ENCODE data around the gene PTGES2.

The PTGES2 gene

DNA sequence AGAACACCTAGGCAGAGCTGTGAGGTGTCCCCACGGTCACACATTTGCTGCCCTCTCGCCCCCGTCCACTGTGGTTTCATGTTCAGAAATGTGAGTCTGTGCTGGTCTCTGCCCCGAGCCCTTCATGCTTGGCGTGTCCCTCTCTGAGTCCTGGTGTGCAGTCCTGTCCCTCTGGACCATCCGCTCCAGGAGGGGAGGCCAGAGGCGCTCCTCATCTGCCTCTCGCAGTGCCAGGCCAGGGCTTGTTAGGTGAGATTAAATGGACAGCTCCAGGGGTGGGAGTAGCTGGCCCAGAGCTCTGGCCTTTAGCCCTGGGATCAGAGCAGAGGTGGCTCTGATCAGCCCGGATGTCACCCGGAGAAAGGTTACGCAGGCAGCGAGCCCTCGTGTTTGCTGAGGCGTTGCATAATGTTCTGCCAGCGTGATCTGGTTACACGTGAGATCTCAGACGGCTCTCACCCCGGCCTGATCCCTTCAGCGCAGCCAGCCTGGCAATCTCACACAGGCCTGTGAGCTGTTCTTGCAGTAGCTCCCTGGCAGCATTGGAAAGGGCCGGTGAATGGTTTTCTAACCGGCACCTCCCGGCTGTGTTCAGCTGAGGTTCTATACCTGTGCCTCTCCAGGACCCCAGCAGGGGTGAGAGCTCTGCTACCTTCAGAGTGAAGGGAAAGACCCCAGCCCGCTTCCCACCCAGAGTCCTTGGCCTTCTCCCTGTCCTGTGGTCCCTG is 24.5 kb downstream of the PTGES2 start:
- DNase-seq: no peak

DNA sequence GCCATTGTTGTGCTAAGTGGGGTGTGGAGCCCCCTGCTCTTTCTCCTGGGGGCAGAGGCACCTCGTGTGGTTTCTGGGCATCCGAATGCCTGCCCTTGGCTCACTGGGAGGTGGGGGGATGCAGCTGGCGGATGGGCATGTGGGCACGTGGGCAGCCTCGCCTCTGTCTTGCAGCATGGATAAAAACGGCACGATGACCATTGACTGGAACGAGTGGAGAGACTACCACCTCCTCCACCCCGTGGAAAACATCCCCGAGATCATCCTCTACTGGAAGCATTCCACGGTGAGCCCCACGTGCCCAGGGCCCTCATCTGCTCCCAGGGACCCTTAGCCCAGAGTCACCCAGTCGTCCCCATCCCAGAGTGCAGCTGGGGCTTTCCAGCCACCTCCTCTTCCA is 25.3 kb downstream of the PTGES2 start:
- DNase-seq: no peak

DNA sequence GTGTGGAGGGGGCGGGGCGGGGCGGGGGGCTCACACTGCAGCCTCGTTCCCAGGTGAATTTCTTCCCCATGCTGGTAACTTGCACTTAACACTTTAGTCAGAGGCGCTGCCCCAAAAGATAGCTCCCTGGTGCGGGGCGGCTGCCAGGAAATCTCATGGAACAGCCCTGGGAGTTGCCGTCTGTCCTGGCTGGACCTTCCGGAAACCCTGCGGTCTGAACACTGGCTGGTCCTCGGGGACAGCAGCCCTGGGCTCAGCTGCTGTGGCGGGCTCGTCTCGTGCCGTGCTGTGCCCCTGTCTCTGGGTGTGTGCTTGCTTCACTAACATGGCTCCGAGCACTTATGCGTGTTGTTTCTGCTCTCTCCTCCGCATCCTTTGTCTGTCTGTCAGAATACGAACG is 25.8 kb downstream of the PTGES2 start:
- no peak for DNase-seq

DNA sequence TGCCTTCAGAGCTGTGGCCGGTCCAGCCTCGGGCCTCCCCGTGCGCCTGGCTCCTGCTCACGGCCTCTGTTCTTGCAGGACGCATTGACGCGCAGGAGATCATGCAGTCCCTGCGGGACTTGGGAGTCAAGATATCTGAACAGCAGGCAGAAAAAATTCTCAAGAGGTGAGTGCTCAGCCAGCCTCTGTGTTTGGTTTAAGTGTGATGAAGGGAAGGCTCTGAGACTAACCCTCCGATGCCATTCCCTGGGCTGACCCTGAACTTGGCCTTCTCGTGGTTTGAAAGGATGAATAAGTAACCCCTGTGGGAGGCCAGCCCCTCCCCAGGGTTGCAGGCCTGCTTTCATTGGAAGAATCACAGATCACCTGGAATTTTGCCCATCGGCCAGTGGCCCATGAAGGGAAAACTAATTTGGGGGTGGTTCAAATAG is 26.3 kb downstream of the PTGES2 start:
- DNase-seq: no peak

DNA sequence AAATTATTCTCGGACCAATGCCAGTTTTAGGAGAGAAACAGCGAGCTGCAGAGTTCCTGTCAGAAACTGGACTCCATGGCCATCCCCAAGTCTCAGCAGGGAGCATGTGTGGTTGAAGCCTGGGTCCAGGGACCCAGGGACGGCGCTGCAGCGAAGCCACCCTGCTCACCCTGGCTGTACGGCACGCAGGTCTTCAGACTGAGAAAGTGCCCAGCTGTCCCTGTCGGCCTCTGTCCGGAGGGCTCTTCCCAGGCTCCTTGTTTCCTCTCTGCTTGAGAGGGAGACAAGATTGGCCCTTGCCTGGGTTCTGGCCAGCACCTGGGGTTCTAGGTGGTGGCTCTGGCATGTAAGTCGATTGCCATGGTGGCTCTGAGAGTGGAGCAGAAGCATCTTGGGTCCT is 26.9 kb downstream of the PTGES2 start:
- no peak for DNase-seq

DNA sequence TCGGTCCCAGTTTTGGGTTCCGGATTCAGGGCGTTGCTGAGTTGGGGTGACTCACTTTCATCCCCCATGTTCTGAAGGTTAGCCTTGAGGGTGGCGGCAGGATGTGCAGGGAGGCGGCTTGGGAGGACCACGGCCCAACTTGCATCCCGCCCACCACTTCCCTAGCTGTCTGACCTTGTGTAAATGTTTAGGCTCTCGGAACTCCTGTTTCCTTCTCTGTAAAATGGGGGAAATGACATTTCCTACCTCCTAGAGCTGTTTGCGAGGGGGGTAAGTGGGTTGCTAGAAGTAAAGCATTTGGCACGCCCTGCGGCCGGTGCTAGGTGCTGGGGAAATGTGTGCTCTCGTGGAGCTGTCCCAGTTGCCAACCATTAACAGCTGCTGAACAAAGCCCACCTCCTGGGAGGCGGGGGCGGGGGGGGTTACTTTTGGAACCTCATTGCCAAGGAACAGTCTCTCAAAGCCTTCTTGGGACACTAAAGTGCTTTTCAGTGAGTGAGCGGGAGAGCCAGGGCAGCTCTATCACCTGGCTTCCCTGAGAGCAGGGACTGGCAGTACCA is 27.5 kb downstream of the PTGES2 start:
- no peak for DNase-seq

DNA sequence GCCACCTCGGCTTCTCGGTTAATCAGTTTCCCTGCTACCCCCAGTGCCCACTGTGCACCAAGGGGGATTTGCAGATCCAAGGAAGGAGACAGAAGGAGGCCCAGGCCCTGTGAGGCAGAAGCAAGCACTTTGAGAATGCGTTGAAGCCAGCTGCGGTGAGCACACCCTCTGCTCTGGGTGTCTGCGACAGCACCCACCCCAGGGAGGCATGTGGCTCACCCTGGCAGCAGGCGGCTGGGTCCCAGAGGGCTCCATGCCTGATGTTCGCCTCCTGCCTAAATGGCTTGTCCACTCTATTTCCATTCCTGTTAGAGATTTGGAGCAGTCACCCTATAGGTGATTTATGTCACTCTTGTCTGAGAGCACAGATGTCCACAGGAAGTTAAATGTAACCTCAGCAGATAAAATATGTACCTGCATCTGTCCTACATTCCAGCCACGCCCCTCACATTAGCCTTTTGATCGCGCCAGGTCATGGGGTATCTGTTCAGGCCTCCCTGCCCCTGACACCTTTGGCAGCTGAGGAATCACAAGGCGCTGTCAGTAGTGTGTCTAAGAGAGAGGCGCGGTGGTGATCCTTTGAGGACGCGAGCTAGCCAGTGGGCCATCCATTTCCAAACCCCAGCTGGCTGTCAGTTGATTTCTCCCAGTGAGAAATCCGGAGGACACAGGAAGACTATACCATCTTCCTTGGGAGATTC is 28.1 kb downstream of the PTGES2 start:
- no peak for DNase-seq

DNA sequence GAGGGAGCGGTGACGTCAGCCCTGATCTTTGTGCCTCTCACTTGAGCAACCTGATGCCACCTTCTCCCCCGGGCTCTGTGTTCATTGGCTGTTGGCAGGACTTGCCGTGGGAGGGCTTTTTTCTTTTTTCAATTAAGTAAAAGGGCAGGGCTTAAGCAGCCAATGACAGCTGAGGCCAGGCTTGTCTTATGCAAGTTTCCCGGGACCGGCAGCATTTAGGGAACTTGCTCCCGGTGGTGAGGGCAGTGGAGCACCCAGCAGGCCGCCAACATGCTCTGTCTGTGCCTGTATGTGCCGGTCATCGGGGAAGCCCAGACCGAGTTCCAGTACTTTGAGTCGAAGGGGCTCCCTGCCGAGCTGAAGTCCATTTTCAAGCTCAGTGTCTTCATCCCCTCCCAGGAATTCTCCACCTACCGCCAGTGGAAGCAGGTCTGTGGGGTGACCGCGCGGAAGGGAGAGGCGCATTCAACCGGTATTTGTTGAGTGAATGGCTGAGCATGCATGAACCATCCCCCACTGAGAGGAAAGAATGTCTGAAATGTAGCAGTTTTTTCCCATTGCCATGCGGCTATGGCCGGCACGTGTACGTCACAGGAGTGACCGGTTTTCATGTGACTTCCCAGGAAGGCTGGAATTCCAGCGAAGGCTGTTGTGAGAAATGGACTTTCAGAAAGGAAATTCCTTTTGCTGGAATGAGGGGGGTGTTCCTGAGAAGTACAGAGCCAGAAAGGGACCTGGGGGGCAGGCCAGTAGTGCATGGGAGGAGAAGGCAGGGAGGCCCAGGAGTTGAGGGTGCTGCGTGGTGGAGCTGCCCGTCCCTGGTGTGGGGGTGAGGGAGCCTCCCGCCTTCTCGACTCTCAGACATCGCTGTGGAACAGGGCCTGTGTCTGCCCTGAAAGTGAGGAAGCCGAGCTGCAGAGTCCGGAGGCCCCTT is 29.0 kb downstream of the PTGES2 start:
- DNase-seq: peak in 1 of 2 donors; percentile 63

DNA sequence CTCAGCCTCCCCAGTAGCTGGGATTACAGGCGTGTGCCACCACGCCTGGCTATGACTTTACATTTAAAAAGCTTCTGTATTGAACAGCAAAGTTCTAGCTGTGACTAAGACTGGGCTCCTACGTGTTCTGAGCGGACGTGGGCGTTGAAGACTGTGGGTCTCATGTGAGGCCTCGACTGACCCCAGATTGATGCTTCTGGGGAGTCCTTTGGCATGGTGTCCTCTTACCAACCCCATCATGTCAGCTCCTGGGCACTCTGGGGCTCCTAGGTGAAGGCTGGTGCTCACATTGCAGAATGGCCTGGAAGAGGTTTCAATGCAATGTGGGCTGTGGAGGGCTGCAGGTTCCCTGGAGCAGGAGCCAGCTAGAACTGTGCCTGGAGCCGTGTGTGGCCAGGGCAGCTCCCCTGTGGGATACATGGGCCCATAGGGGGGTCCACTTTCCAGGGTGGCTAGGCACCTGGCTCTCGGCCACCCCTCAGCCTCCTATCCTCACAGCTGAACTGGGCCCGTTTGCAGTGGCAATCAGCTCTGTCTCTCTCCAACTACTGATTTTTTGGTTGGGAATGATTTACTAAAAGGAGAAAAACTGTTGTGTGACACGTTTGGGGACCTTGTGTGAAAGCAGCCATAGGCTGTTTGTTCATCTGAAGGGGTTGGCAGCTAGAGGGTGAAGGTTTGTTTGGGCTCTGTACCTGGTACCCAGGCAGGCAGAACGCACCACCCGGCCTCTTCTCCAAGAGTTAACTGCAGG is 29.8 kb downstream of the PTGES2 start:
- DNase-seq: no peak

DNA sequence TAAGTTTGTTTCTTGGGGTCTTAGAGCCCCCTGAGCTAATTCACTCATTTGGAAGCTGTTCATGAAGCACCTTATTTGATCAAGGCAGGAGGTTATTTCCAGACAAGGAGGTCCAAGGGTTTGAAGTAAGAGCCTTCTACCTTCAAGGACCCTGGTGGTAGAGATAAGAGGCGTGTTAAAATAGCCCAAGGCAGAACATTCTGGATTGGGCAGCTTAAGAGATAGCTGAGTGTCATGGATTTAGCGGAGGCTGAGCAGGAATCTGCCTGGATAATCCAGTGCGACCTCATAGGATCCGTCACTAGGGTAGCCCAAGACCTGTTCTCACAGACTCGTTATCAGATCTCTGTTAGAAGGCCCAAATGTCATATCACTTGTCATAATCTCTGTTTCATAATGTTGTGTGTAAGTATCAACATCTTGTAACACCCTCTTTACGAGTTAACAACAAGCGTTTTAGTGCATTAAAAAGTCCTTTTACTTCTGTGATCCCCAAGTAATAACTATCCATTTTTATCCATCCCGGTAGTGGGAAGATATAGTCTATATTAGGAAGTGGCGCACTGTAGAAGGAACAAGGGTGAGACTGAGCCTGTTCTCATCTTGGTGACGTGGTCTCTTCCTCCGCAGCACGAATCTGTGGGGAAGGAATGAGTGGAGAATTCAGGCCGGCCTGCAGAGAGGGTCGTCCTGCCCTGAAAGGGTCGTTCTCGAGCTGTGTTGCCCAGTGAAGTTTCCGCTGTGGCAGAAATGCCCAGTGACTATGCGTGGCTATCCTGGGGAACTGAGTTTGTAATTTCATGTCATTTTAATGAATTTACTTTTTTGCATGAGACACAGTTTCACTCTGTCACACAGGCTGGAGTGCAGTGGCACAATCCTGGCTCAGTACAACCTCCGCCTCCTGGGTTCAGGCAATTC is 30.7 kb downstream of the PTGES2 start:
- DNase-seq: no peak

DNA sequence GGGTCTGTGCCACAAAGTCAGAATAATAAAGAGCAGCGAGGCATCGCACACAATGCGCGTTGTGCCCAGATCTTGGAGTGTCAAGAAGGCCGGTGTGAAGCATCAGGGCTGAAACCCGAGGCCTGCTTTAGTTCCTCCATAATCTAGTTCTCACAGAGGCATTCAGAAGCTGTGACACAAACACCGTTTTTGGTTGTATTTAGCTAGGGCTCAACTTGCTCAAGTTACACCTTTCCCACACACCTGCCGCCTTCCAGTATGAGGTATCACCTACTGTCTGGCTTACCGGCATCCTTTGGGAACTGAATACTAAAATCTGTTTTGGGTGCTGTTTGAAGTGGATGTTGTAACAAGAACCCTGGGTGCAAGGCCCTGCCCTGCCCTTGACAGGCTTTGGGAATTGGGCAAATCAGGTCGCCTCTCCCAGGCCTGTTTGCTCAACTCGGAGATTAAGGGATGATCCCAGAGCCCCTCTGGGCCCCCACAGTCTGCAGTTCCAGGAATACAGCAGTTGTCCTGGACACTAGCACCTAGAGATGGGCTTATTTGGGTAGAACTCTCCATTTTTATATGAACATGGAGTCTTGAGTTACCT is 32.5 kb downstream of the PTGES2 start:
- no peak for DNase-seq

DNA sequence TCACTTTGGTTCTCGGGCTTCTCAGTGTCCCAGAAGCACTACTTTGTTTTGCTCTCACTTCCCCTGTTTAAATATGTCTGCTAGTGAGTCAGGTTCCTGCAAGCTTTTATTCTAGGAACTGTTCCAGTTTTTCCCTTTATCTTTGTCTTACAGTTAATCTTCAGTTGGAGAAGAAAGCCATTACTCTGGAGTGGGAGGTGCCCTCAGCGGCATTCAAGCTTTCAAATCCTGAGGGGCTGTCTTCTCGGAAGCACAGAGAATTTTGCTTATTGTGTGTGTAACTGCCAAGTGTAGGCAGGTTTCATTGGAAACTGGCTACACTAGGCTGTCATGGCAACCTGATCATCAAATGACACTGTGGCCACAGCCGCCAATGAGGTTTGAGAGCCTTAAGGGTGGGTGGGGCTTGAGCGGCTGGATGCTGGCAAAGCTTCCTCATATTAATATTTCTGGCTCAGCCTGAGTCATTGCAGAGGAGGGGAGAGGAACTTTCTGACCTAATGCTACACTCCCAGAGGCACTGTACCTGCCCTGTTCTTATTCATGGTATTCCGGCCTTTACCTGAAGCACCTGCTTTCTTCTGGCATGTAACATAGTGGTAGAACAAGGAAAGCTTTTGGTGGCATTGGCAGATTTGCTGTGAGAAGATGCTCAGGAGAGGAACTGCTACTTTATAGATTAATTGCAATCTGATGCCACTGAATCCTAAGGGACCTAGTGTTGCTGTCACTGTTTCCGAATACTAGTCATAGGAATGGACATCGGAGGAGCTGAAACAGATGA is 33.2 kb downstream of the PTGES2 start:
- peak; percentile 58 to 93 for DNase-seq

DNA sequence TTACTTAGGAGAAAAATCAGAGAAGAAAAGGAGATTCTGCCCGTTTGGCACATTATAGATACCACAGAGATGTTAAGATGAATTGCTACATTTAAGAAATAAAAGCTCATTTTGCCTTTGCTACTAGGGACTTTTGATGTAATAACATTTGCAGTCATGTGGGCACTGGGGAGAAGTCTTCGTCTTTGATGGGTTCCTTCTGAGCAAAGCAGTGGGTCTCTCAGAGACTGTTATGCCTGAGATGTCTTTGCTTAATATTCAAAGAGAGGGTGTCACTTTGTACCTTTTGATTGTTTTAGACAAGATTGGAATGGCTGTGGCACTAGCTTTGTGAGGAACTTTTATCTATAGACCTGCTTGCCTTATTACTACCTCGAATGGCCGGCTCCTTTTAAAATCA is 34.5 kb downstream of the PTGES2 start:
- DNase-seq: no peak

DNA sequence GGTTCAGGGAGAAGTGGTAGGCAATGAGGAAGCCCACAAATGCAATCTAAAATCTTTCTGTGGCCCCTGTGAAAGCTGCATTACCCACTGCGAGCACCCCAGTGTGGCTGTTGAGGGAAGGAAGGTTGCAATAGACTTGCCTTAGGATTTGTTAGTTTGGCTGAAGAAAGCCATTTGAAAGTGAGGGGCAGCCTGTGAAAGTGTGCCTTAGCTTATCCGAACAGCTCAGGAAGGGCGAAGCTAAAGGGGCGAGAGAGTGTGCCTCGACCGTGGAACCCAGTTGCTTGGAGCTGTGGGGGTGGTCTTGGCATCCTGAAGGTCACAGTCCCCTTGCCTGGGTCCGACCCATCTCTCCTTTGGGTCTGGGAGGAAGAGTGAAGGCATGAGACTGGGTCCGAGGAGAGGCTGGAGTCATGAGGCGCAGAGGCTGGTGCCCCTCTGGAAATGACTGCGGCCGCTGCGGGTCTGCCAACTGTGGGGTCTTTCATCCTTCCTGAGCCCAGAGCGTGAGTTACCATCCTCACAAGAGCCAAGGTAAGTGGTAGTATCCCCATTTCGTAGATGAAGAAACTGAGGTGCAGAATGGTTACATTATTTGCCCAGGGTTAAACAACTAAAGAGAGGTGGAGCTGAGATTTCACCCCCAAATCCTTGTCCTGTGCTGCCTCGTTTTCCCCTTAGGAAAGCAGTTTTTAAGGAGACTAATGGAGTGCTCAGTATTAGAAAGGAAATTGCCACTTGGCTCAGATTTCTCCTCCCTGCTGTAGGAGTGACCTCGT is 35.1 kb downstream of the PTGES2 start:
- no peak for DNase-seq

DNA sequence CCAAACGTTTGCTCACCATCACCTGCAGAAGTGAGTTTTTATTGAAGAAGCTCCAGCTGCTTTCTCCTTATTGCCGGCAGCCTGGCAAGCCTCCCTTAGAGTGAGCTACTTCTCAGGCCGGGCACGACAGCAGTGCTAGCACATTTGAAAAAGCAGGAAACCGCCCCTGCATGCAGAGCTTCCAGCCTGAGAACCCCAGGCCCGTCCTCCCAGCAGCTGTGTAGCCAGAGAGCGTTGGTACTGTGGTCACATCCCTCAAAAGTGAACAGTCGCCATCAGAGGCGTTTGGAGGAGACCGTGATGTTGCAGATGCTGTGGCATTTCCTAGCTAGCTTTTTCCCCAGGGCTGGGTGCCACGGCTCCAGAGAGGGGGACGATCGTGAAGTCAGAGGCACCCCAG is 36.0 kb downstream of the PTGES2 start:
- DNase-seq: peak in 1 of 2 donors; percentile 38

DNA sequence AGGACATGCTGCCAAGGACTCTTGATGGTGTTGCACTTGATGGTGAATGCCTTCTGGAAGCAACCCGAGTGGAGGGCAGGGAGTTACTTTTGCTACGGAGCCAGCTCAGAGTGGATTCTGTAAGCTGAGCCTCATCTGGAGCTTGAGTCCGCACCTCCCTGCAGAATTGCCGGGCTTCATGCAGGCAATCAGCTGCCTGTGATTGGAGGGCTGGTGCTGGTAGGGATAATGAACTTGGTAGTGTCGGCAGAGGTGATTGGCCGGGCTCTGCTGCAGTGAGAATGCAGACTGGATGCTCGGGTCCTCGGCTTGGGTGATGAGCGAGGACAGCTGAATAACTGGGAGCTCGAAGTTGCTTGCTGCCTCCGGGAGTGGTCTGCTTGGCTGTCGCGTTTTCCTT is 36.4 kb downstream of the PTGES2 start:
- no peak for DNase-seq

DNA sequence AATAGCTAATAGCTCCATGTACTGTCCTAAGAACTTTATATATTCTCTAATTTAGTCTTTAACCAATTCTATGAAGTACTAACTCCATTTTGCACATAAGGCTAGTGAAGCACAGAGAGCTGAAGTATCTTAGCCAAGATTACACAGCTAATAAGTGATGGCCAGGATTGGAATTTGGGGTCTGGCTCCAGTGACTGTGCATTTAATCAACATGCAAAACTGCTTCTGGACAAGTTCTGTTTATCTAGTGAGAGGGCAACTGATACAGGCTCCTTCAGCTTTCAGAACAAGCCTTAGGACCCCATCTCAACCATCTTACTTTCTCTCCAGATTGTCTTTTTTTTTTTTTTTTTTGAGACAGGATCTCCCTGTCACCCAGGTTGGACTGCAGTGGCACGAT is 38.2 kb downstream of the PTGES2 start:
- no peak for DNase-seq

DNA sequence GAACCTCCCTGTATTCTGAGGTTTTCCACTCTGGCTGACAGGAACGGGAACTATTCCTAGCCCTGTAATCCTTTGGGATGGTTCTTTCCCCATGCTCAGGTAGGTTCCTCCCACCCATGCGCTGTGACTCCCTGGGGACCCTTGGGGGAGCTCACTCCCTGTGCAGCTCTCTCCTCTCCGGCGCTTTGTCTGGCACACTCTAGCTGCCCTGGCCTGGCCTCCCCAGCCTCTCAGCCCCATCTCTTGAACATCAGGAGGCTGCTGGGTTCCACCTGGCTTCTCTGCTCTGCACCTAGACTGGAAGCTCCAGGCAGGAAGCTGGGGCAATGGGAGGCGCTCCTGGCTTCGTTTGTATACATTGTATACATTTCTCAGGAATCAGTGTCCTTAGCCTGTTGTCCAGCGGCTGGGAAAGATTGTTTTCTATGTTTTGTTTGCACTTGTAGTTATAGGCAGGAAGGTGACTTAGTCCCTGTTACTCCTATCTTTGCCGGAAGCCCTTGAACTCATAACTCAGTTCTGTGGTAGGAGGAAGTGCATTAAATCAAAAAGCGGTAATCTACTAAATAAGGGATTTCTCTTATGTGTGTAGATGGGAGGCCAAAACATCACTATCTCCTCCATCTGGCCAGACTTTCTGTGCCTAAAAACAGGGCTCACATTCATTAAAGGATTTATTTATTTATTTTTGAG is 39.1 kb downstream of the PTGES2 start:
- no peak for DNase-seq

DNA sequence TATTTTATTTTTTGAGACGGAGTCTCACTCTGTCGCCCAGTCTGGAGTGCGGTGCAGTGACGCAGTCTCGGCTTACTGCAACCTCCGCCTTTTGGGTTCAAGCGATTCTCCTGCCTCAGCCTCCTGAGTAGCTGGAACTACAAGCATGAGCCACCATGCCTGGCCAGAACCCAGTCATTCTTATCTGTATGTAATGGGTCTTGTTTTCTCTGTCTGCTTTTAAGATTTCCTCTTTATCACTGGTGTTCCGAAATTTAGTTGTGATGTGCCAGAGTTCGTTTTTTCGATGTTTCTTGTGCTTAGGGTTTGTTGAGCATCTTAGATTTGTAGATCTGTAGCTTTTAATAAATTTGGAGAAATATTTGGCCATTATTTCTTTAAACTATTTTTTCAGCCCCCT is 40.3 kb downstream of the PTGES2 start:
- no peak for DNase-seq

All from bone marrow (tissue), 2 donors.